ENCODE data around the gene KRT37.
"Not testable (repeated sequence)": the region's sequence is repeated elsewhere in the genome, so short reads cannot be mapped to it uniquely, and the experiment has no call there.

Gene KRT37

GRCh38 chr17:41437254-41437653, 12.9 kb upstream of the KRT37 start:
- in situ Hi-C loops (cut with HindIII; ENCODE audit: low sequenced_read_pairs) = no loop called here

- in situ Hi-C loops (cut with HindIII; ENCODE audit: low sequenced_read_pairs) = no loop called here
These were observed 10.0 kb upstream of the KRT37 start for GRCh38 chr17:41434415-41434814.

DNA sequence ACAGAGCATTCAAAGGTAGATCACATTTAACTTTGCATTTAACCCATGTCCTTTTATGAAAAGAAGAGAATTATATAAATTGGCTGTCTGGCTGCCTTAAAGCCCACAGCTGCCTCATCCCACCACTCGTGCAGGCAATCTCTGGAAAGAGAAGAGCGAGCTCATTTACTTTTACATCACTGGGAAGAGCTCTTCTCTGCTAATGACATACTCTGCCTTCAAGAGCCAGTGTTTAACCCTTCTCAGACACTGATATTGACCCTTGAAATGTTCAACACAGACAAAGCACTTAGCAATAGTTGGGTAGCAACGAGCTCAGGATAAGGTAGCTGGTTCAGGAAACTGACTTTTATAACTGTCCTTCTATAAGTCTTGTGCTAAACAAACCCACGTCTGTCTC, 9.6 kb upstream of the KRT37 start:
- in situ Hi-C loops (cut with HindIII; ENCODE audit: low sequenced_read_pairs) = no loop called here

DNA sequence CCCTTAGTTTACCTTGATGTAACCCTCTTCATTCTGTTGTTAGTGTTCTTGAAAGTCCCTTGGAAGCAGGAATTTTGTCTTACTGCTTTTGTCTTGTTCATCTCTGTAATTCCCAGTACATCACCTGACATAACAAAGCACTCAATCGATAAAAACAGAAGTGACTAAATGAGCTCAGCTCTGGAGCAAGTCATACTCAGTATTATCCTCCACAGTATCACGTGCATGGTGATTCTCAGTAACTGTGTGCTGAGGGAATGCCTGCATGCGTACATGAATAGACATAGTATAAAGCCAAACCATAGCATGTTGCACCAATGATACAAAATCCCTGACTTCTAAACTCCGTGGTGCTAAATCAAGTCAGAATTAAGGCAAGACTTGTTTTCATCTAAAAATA, 9.2 kb upstream of the KRT37 start:
- in situ Hi-C loops (cut with HindIII; ENCODE audit: low sequenced_read_pairs) = no loop called here

DNA sequence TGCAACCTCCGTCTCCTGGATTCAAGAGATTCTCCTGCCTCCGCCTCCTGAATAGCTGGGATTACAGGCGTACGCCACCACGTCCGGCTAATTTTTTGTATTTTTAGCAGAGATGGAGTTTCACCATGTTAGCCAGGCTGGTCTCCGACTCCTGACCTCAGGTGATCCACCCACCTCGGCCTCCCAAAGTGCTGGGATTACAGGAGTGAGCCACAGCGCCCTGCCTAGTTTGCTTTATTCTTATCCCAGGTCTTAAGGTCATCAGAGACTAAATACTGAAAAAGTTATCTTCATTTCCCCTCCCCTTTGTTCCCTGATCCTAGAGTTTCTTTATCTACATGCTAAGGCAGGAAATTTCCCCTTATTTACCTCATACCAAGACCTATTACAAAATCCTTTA, 6.0 kb upstream of the KRT37 start:
- in situ Hi-C loops (cut with HindIII; ENCODE audit: low sequenced_read_pairs) = not testable (repeated sequence)

GRCh38 chr17:41429667-41430066, 5.3 kb upstream of the KRT37 start:
- in situ Hi-C loops (cut with HindIII; ENCODE audit: low sequenced_read_pairs) = no loop called here

DNA sequence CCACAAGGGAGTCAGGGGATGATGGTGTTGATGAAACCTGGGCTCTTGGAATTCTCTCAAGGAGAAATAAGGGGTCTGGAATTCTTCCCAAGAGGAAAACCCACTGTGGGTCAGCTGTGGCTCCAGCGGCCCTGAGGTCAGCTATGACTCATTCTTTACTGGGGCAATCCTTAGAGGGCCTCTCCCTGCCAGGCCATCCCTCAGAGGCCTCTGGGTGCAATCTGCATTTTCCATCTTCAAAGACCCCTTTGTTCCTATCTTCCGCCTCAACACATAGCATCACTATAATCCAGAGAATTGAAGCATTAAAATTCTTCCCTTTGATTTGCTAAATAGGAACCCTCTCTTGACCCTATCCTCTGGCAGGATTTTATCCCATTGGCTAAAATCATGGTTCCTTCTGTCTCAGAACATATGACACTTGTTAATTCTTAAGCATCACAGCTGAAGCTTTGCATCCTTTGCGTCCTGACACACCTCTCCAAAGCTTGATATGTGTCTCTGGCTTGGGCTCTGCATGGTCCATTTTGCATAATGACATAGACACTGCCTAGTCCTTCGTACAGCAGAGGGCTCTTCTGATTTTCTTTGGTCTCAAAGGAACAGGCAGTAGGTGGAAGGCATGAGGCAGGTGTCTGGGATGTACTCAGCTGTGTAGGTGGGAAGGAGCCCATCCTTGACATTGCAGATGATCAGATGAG, 4.4 kb upstream of the KRT37 start:
- in situ Hi-C loops (cut with HindIII; ENCODE audit: low sequenced_read_pairs) = no loop called here

DNA sequence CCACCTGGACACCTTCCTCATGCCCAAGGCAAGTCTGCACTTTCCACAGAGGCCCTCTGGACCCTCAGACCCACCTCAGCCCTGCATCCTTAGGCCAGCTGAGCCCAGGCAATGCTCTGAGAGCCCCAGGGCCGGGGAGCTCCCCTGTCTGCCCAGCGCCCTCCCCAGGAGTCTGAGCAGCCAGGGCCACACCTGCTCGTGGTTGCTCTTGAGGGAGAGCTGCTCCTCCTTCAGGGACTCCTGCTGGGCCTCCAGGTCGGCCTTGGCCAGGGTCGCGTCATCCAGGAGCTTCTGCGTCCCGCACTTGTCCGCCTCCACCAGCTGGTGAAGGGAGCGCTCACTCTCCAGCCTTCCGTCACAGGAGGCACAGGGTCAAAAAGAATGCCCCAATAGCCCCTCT, 1.8 kb downstream of the KRT37 start:
- in situ Hi-C loops (cut with HindIII; ENCODE audit: low sequenced_read_pairs) = not testable (repeated sequence)

DNA sequence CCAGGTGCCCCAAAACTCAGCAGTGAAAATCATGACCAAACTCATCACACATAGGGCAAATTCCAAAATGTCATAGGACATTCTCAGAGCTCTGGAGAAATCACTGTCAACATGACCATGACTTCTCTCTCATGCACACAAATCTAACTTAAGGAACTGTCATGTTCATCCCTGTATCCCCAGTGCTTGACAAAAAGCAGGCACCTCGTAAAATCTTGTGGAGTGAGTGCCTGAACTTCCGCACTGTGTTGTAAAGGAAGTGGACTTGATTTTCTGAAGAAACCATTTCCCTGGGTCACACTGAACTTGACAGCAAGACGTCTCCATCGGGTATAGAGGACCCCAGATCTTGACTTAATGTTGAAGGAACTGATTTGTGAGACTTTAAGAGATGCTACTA, 2.8 kb downstream of the KRT37 start:
- in situ Hi-C loops (cut with HindIII; ENCODE audit: low sequenced_read_pairs) = no loop called here

GRCh38 chr17:41421116-41421515, 3.3 kb downstream of the KRT37 start:
- in situ Hi-C loops (cut with HindIII; ENCODE audit: low sequenced_read_pairs) = no loop called here

GRCh38 chr17:41420134-41420533, 4.3 kb downstream of the KRT37 start:
- in situ Hi-C loops (cut with HindIII; ENCODE audit: low sequenced_read_pairs) = no loop called here

GRCh38 chr17:41419716-41420115, 4.7 kb downstream of the KRT37 start:
- in situ Hi-C loops (cut with HindIII; ENCODE audit: low sequenced_read_pairs) = no loop called here

DNA sequence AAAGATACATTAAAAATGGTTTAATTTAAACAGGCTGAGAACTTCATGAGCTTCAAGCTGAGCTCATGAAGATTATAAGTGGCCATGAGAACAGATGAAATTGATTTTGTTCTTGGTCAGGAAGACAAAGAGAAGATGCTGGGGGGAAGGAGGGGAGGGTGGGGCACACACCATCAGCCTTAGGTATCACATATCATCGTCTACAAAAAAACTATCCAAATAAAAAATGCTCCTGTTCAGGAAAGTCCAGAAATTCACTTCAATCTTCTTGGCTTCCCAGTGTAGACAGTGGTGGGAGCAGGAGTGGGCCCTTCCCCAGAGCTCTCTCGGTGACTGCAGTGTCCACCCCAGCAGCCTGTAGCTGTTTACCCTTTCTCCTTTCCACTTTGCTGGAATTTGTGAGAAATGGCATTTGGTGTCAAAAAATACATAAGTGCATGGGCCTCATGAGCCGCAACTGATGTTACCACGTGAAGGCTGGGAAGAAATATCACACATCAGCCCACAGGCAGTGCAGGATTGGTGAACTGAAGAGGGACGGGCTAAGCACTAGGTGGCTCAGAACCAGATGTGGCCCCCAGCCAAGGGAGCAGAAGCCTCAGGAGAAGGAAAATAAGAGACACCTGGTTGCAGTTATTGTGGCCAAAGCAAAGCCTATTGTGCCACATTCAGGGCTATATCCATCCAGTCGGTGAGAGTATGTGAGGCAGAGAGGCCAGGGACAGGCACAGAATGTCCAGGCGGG, 6.1 kb downstream of the KRT37 start:
- in situ Hi-C loops (cut with HindIII; ENCODE audit: low sequenced_read_pairs) = no loop called here

DNA sequence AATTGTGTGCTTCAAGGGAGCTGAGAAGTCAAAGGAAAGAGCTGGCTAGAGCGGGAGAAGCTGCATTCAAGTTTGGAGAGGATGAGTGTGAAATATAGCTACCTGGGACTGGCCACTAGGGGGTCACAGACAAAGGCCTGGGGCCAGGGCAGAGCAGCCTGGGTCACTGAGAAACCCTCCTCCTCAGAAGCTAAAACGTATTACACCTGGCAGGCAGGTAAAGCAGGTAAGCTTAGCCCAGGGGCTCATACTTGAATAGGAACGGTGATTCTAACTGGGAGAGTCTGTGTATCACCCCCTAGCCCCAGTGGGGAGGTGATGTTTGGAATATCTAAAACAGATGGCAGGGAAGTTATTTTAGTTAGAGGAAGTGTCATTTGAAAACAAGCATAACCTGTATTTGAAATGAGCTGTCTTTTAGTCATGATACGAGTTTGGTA, 6.8 kb downstream of the KRT37 start:
- in situ Hi-C loops (cut with HindIII; ENCODE audit: low sequenced_read_pairs) = no loop called here

GRCh38 chr17:41417127-41417526, 7.3 kb downstream of the KRT37 start:
- in situ Hi-C loops (cut with HindIII; ENCODE audit: low sequenced_read_pairs) = no loop called here

GRCh38 chr17:41416479-41416878, 7.9 kb downstream of the KRT37 start:
- in situ Hi-C loops (cut with HindIII; ENCODE audit: low sequenced_read_pairs) = no loop called here

DNA sequence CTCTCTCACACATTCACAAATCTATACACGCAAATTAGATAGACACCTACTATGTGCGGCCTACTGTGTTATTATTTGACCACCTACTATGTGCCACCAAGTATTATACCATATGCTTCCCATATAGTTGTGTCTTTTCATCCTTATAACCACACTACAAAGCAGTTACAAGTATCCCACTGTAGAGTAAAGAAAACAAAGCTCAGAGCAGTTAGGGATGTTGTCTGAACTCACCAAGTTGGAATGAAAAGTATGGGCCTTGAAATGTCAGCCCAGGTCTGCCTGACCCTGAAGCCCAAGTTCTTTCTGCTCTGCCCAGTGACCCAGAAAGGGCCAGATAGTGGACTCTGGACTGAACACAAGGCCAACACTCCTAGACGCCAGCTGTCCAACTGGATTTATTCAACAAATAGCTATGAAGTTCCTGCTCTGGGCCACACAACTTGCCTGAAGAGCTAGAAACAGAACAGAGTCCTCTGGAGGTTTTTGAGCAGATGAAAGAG, 8.5 kb downstream of the KRT37 start:
- in situ Hi-C loops (cut with HindIII; ENCODE audit: low sequenced_read_pairs) = no loop called here

- in situ Hi-C loops (cut with HindIII; ENCODE audit: low sequenced_read_pairs) = no loop called here
These were observed 9.0 kb downstream of the KRT37 start for GRCh38 chr17:41415411-41415810.

DNA sequence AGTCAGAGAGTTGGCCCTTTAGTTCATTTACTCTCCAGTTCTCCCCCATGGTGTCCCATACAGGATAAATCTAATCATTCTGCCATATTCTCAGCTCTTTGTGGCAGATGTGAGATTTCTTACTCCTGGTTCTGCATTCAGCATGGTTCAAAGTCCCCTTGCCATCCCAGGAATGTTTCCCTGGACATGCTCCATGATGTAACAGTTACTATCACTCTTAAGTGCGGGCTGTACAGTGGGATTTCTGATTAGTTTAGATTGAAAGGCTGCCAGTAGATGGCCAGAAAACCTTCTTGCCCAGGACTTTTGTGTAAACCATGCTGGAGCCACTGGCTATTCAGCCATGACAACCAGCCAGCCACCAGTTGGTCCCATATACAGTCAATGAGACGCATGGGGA, 10.4 kb downstream of the KRT37 start:
- in situ Hi-C loops (cut with HindIII; ENCODE audit: low sequenced_read_pairs) = no loop called here

DNA sequence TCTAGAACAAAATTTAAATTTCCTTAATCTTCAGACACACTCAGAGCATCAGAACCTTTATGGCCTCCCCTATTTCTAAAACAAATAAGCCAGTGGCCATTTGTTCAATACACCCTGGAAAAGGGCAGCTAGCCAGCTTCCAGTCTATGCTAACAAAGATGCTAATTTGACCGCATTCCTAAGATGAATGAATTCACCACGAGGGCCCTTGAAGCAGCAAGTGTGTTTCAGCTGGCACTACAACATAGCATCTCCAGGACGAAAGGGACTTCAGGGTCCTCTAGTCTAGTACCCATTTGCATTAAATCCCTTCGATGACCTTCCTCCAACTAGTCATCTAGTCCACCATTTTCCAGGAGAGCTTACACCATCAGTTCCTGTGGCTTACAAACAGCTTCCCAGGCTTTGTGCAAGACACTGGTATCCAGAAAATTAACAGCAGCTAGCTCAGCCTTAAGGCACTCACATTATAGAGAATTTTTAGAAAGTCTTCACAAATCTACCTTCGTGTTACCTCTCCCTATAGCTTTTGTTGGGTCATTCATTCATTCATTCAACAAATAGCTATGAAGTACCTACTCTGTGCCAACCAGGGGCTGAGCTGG, 10.9 kb downstream of the KRT37 start:
- in situ Hi-C loops (cut with HindIII; ENCODE audit: low sequenced_read_pairs) = no loop called here

GRCh38 chr17:41411072-41411840, 13.1 kb downstream of the KRT37 start:
- in situ Hi-C loops (cut with HindIII; ENCODE audit: low sequenced_read_pairs) = no loop called here

Measured in DLD1 (cell line).